Left cardiac atrium (tissue), 4 donors: Measurements from ENCODE around the gene KCNMA1. TPM values are rescaled to one million over a fixed set of nuclear protein-coding genes. Genes with fewer than 3 reads are reported as not detected.

Source experiments
- ATAC-seq, 2 donors: fragments of 200-7000 bp; cut with Tn5 transposase; one replicate each; pipeline ENCODE4 v1.9.1; 2020; ENCODE audit warnings: mild to moderate bottlenecking in 2 of 2, moderate library complexity in 2 of 2
- DNase-seq: peaks from one replicate; pipeline ENCODE4 v3.0.0-alpha.2; 2020
- intact Hi-C, 2 donors: fragments of 100-400 bp; cut with DNase I; formaldehyde crosslinking; loops; one replicate each; pipeline versions ENCODE4 v1.14.1 to v1.15.1; 2022 to 2023
- total RNA-seq, 2 donors: library from RNA; stranded (reverse); fragmentation: NEBNext Ultra II Directional; extraction: Animal tissue kit (Norgen Biotek cat#: 25700); gene quantifications; one replicate each; pipeline ENCODE4 v1.2.1, GENCODE V29; 2021
- donor health status: DM: no; HTN: yes; CAD: no.
- donor health status: DM: no; HTN: yes; CAD: no; lungs with severe emphysema.
- donor health status: DM: yes; HTN: yes; CAD: no.
- donor health status: Dilated cardiomyopathy.

Gene KCNMA1
- total RNA-seq, 2 donors from 2014 or later, result 4.1 to 5.3 TPM

DNA sequence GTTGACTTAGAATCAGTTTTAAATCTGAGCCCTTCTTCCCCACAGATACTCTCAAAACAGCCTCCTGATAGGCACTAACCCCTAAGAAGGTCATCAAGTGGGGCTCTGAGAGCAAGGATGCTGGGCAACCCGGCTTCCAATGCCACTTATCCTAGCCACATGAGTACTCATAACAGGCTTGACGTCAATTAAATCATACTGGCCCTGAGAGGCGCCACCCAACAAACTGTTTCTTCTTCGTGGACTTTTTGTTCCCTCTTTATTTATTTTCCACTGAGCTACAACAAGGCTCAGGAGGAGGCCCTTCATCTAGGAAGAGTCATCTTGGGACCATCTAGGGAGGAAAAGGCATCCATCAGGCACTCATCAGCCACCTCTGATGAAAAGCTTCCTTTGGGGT is 255.9 kb downstream of the KCNMA1 start:
- intact Hi-C loops, result no loop called here
- DNase-seq (no peak), ATAC-seq (no peak)

DNA sequence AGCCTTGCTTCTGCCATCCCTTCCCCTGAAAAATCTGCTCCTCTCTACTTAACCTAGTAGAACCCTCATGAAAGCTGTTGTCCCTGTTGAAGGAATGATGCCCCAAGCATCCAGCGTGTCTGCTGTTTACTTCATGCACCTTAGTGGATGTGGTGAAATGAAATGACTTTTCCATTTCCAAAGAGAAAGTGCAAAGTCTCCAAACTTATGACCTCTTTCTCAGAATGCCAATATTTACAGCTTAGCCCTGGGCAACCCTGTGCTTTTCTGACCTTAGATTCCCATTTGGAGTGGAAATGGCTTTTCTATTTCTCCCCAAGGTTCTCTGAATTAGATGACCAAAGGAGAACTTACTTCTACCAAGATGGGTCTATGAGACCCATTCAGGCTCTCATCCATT is 256.9 kb downstream of the KCNMA1 start:
- no peak for DNase-seq
- intact Hi-C loops, result no loop called here
- no peak for ATAC-seq

DNA sequence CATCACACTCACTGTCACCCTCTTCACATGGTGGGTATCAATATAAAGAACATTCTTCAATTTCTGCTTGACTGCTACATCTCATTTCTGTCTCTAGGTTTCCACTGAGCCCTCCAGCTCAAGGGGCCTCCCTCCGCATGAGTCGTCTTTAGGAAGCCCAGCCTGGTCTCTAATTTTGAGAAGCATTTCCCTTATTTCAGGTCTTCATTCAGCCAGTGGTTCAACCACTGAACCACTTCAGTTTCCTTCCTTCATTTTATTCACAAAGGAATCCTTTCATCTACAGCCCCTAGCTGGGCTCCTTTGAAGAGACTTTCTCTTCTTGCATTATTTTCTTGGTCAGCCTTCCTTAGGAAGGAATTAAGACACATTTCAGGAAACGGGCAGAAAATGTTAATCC is 257.4 kb downstream of the KCNMA1 start:
- intact Hi-C loops, result no loop called here
- no peak for DNase-seq
- ATAC-seq, result no peak

DNA sequence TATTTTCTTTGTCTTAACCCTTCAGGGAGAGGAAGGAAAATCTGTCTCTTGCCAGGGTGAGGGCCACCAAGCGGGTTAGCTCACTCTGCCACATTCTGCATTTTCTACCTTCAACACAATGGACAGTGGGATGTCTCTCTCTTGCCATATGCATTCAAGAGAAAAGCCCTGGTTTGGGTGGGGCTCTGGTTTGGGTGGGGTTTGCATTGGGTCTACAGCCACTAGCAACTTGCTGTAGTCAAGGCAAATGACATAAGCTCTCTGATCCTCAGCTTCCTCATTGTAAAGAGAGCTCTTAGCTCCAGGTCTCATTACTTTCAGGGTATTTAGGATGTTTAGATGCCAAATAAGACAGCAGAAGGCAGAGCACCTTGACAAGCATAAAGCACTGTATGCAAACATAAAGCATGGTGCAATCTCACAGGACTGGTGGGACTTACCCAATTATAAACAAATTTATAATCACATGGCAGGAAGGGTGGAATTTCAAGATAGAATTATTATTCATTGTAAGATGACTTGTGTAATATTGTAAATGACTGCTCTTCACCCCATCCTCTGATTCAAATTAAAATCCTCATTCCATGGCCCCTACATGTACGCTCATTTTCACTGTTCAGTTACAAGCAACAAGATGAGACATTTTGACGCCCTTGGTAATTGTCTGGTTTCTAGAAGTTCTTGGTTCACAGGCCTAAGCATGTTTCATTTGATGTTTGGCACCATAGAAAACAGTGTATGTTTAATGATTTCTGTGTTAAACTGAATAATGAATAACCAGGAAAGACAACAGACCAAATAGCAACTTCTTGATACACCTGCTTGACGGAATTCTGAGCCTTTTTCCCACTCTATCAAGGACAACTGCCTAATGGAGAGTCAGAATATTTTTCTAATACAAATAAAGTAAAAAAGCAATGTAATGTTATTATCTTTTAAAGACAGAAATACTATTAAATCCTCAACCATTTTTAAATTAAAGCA is 258.9 kb downstream of the KCNMA1 start:
- intact Hi-C loops, result no loop called here
- ATAC-seq (no peak), DNase-seq (no peak)

DNA sequence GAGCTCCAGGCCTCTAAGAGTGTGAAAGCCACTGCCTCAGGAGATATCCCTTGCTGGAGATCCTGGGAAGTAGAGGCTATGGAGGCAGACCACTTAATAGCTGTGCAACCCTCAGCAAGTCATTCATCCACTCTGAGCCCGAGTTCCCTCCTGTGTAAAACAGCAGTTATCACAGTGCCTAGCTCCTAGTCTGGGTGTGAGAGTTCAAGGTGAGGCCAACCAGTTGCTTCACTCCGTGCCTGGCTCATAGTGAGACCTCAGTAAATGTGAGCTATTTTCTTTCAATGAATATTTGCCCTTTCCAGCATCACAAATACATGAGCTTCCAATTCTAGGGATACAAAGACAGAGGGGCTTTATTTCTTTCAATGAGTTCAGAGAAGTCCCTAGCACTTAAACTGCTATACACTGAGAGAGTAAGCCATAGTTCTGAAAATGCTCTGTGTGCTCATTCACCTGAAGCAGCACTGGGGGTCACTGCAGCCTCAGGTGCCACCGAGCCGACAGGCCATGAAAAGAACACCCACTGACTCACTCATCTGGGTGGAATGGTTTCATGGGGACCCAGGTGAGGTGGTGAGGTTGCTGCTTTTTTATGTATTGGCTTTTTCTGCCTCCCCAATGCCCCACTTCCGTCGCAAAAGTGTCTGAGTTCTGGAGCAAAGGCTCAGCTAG is 259.8 kb downstream of the KCNMA1 start:
- ATAC-seq (no peak), DNase-seq (no peak)
- intact Hi-C loops, result no loop called here

DNA sequence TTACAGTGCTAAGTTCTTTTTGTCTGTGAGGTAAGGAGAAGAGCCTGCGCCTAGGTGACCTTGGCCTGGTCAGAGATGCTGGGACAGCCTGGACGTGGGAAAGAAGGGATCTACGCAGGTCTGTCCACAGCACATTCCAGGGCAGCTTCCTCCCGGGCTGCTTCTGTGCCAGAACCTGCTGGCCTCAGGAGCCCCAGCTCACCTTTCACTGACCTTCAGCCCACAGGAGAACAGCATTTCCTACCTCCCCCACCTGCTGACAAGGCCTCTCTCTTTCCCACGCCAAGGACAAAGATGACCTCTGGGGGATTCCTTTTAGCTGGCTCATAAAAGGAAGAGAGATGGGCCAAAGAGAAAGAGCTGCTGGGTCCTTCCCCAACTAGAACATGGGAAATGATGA is 260.6 kb downstream of the KCNMA1 start:
- no peak for DNase-seq
- ATAC-seq, result no peak
- intact Hi-C loops, result no loop called here

DNA sequence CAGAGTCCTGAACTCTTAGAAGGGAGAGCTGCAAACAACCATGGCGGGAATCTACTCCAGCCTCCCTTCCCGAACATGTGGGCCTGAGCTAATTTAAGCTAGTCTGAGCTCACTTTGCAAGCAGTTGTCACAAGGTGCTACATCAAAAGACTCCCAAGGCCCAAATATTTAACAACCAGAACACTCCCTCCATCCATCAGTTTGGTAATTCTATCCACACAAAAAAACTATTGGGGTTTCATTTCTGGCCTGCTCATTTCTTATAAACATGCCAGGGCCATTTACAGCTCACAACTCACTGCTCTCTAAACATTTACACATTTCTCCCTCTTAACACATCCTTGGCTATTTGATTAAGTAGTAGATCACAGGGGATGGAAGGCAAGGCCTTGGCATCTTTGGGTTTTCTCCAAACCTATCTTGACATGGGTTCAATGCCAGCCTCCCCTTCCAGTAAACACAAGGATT is 263.4 kb downstream of the KCNMA1 start:
- DNase-seq (no peak), ATAC-seq (no peak)
- intact Hi-C loops, result no loop called here

DNA sequence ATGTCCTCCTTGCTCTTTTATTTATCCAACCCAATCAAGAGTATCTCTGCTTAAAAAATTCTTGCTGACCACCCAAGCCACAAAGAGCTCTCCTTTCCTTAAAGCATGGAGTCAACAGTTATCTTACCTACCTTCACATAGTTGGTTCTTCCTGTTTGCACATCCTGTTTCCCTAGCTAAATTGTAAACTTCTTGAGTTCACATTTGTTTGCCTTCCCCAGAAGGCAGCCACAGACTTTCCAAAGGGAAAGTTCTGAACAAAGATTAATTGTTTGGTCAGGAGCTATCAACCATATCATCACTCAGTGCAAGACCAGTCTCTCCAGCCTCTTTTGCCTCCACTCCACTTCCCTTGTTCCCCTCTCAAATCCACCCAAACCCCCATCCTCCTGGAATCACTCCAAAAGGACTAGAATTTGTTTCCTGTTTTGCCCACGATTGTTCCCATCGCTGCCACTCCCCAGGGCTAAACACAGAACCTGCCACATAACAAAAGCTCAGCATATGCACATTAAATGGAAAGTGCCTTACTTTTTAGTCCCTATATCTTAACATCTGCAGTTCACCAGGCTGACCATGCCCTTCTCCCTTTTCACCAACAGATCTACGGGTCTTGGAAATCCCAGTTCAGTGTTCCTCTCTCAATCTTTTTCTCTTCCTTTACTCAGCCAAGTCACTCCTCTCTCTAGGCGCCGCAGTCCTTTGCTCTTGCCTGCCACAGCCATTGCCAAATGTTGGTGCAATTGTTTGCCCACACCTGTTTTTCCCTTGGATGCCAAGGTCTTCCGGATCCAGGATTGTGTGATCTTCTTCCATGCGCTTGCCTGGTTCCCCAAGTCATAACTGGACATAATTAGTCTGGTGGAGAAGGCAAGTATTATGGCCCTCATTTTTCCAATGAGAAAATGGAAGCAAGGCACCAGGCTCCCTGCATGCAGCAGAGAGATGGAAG is 265.5 kb downstream of the KCNMA1 start:
- no peak for ATAC-seq
- intact Hi-C loops, result no loop called here
- DNase-seq, result no peak

DNA sequence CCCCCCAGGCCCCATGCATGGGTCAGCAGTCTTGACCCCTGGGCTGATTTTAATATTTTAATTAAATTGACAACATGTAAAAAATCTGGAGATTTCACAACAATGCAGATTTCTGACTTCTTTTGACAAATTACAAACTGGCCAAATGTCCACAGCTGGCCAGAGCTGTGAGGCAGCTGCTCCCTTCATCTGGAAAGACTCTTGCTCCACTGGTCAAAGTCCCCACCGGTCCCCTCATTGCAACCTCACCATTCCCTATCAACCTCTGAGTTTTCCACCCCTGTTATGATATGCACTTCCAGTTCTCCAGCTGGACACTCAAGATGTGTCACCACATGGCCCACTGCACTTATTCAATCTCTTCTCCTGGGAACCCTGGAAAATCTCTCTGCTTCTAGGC is 266.2 kb downstream of the KCNMA1 start:
- ATAC-seq (no peak), DNase-seq (no peak)
- intact Hi-C loops, result no loop called here

DNA sequence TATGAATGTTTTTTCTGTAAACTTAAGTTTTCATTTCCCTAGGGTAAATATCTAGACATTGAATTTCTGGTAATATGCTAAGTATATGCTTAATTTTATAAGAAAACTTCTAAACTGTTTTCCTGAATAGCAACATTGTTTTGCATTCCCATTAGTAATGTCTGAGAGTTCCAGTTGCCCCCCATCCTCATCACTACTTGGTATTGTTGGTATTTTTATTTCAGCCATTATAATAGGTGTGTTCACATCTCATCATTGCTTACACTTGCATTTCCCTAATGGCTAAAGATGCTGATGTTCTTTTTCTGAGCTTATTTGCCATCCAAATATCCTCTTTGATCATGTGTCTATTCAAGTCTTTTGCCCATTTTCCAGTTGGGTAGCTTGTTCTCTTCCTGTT is 269.6 kb downstream of the KCNMA1 start:
- intact Hi-C loops, result no loop called here
- ATAC-seq (no peak), DNase-seq (no peak)

DNA sequence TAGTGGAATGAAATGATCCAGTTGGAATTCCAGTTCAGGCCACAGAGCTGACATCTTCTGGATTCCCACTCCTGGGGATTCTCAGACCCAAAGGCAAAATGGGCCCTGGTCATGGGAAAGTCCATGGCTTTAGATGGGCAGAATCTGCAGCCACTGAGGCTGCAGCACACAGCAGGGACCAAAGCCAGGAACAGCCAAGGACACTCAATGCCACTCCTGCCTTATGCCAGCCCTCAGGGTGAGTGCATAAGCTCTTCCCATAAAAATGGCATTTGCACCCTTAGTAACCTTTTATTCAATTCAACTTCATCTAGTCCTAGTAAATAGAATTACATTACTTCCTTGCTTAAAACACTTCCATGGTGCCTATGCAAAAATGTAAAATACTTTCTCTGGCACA is 274.4 kb downstream of the KCNMA1 start:
- ATAC-seq (no peak), DNase-seq (no peak)
- intact Hi-C loops, result no loop called here

DNA sequence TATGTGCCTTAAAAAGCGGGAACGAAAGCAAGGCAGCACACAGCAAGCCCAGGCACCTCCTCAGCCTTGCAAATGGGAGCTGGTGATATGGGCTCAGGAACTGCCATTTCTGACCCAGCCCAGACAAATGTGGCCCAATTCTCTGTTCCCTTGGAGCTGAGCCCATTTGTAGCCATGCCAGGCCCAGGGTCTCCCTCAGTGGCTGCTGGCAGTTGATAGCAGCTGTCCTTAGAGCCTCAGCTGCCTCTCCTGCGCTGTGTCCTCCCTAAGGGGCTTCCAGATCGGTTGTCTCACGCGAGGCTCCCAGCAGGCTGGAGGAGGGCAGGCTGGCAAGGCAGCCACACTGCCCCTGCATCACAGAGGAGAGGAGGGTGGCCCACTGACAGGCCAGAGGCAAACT is 275.8 kb downstream of the KCNMA1 start:
- DNase-seq, result no peak
- intact Hi-C loops, result no loop called here
- ATAC-seq, result no peak

DNA sequence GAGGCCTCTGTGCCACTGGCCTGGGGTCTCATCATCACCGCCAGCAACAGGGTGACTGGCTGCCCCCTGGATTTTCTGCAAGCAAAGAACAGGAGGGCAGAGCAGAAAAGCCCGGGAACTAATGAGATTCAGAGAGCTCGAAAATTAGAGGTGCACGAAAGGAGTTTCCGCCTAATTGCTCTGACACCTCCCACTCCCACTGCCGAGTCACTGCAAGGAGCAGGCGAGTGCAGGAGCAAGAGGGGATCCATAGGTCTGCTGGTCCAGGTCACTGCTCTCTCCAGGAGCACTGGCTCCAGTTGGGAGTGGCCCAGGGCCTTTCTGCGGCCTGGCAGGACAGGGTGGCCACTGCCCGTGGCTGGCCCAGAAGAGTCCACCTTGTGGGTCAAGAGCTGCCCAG is 276.2 kb downstream of the KCNMA1 start:
- intact Hi-C loops, result no loop called here
- no peak for ATAC-seq

DNA sequence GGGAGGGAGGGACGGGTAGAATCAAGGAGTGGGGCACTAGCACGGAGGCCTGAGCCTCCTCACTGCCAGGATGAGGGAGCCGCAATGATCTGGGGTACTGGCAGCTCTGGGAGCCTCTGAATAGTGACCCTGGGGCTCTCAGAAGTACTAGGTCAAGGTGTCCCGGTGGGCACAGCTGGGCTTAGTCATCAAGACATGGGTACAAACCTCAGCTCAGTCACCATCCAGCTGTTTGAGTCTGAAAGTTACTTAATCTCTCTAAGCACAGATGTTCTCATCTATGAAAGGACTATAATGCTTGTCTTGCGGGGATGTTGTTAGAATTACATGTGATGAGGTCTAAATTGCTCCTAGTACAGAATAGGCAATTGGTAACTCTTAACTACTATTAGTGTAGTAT is 276.8 kb downstream of the KCNMA1 start:
- no peak for ATAC-seq
- DNase-seq, result no peak
- intact Hi-C loops, result no loop called here

More for the DNA sequence above, 276.2 kb downstream of the KCNMA1 start:
- no peak for DNase-seq

DNA sequence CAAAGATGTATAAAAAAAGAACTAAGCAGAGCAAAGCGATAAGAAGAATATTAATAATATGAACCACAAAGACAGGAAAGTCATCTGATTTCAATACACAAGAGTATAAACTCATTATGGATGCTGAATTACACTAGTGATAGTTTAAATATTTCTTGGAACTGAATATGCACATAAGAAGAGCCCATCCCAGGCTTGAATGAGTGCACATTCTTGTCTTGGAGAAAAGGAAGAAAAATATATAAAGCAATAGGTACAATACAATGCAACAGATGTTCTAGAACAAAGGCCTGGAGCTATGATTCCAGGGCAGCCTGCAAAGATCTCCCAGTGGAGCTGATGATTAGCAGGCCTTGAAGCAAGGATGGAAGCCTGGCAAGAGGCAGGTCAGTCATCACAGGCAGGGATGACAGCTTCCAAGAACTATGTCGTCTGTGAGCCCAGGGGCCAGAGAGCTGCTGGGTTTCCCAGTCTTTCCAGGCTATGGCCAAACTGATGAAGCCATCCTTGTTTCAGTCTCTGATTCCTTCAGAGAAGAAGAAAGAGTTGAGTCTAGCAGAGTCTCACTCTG is 277.6 kb downstream of the KCNMA1 start:
- ATAC-seq (no peak), DNase-seq (no peak)
- intact Hi-C loops, result no loop called here

DNA sequence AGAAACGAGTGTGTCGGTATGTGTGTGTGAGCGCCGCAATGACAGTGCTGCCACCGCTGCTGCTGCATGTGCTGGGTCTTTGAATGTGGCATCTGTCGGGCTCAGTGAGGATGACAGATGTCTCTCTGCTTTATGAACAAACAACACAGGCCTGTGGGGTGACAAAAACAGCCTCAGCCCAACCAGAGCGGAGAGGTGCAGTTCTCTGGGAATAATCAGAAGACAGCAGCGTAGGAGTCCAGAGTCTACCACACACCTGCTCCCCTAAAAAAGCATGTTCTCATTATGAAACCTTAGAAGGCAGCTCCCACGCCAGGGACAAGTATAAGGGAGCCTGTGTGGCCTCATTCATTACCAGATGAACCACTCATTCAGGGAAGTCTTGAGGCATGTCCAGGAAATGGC is 278.3 kb downstream of the KCNMA1 start:
- intact Hi-C loops, result no loop called here
- ATAC-seq (no peak), DNase-seq (no peak)

DNA sequence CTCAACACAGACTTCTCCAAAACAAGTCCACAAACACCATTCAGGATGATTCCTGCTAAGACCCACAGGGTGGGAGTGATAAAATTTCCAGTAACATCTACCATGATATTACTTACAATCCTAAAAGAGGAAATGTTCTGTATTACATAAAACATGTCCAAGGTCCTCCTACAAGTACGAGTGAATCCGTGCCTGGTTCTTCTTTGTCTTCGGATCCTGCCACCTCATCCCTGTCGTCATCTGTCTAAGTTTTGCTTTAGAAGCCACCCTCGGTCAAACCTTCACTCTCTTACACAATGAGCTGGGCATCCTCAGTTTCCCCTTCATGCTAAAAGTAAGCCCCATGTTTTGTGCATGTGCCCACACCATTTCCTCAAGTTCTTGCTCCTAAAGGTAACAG is 279.0 kb downstream of the KCNMA1 start:
- intact Hi-C loops, result no loop called here
- DNase-seq (no peak), ATAC-seq (no peak)

DNA sequence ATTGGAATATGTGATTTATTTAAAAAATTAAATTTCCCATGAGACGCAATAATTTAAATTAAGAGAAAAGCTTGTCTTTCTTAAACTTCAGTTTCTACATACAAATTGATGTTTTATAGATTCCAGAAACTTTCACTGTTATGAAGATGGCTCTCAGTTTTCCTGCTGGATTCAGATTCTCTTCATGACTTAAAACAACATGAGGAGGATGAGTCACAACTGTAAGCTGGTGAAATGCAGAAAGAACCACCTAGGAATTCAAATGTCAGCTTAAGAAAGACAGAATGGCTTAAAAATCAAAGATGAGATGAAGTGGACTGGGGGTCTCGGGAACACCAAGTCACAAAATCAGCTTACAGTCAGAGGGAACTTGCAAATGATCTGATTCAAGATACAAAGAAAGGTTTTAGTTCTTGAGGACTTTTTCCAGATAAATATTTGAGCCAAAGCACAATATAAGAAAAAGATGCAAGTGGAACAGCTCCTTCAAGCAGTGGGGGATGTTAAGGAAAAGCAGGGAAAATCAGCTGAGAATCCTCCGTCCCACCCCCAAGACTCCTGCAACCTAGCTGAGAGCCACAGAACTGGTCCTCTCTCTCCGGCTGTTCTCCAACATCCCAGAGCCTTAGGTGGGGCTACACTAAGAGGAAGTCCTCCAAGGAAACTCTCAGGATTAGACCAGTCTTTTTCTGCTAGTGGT is 279.8 kb downstream of the KCNMA1 start:
- ATAC-seq (peak in 1 of 2 donors; percentile 50), DNase-seq (no peak)
- intact Hi-C loops, result no loop called here

DNA sequence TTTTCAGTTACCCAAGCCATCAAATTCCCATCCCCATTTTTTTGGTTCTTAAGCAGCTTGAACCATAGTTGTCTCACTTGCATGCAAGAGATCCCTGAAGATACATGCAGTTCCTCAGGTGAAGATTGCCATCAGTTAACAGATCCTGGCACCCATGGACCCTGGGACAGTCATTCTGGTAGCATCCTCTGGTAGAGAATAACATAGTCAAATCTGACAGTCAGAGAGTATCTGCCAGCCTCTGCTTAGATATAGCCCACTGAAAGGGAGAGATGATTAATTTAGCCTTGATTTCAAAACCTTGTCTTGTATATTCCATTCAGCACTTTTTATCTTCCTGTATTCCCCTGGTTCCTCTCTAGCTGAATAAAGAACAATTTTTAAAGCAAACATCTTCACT is 280.4 kb downstream of the KCNMA1 start:
- ATAC-seq (peak in 1 of 2 donors; percentile 22), DNase-seq (no peak)
- intact Hi-C loops, result no loop called here
